HepG2 (cell line): ENCODE measurements around the gene RBM26. TPM values are rescaled to one million over a fixed set of nuclear protein-coding genes. Genes with fewer than 3 reads are reported as not detected.

Experiments used
- ATAC-seq: fragments of 200-7000 bp; cut with Tn5 transposase; 3 replicates; pipeline ENCODE4 v1.9.1; 2020; ENCODE audit warnings: mild to moderate bottlenecking, moderate library complexity
- BruUV-seq: library from RNA; stranded (reverse); fragments of 400-500 nt; replicated peaks from 2 replicates; lab custom pipeline; 2021; lab: Mats Ljungman, UMichigan
- CTCF ChIA-PET: fragments of 300-600 bp; formaldehyde crosslinking; extraction: SDS; loops from one replicate; lab custom pipeline; 2021; ENCODE audit warnings: low total read pairs, inconsistent platforms, low intra/inter-chr PET ratio; lab: Yijun Ruan, JAX
- POLR2A ChIA-PET: fragments of 350-600 bp; sonication (Branson Sonifier 250); formaldehyde crosslinking; loops from one replicate; lab custom pipeline; 2020; ENCODE audit warnings: antibody characterized with exemption, inconsistent platforms; lab: Yijun Ruan, JAX
- DNase-seq: peaks from one replicate; pipeline ENCODE4 v3.0.0-alpha.2; 2015; ENCODE audit warnings: low spot score
- FAIRE-seq: peaks from 3 replicates; lab custom pipeline; 2011; peaks lifted over from hg19 to GRCh38; lab: Jason Lieb, UNC
- H2AFZ ChIP-seq: one replicate; pipeline ENCODE4 v1.6.1; 2011; ENCODE audit warnings: low read length, inconsistent platforms
- H3K27ac ChIP-seq: fragments of 300-600 bp; 3 replicates; pipeline ENCODE4 v1.8.0; 2011; ENCODE audit warnings: mixed run types, mild to moderate bottlenecking, mixed read lengths, low read length, inconsistent platforms; ENCODE audit not compliant: insufficient read depth; ENCODE audit errors: extremely low read length
- H3K27me3 ChIP-seq, 2 experiments: fragments of 200-600 bp in 1 of 2; 2 replicates in 1 of 2; 3 replicates in 1 of 2; pipeline versions ENCODE4 v1.6.0 to v1.8.0; 2011; ENCODE audit warnings: low read length in 2 of 2, mild to moderate bottlenecking in 2 of 2, moderate library complexity in 2 of 2, inconsistent platforms in 1 of 2; ENCODE audit not compliant: insufficient read depth in 2 of 2, control insufficient read depth in 1 of 2
- H3K36me3 ChIP-seq, 2 experiments: fragments of 200-600 bp in 1 of 2; replicated peaks in 1 of 2; 2 replicates in 1 of 2; 3 replicates in 1 of 2; pipeline versions ENCODE4 v1.5.1 to v1.8.0; 2011; ENCODE audit warnings: low read length in 2 of 2, inconsistent platforms in 1 of 2; ENCODE audit not compliant: insufficient read depth in 2 of 2, control insufficient read depth in 1 of 2
- H3K4me1 ChIP-seq: 2 replicates; pipeline ENCODE4 v1.5.1; 2012; ENCODE audit warnings: low read length, inconsistent platforms; ENCODE audit not compliant: insufficient read depth
- H3K4me2 ChIP-seq: 2 replicates; pipeline ENCODE4 v1.6.0; 2011; ENCODE audit warnings: low read depth, low read length, inconsistent platforms
- H3K4me3 ChIP-seq, 3 experiments: fragments of 200-600 bp in 1 of 3; sonication (generic), shearing (Covaris generic) in 1 of 3; replicated peaks in 1 of 3; 2 replicates each; pipeline ENCODE4 v1.5.1; 2011 to 2016; ENCODE audit warnings: low read length in 3 of 3, inconsistent platforms in 2 of 3, low read depth in 2 of 3, mild to moderate bottlenecking in 2 of 3, control low read depth in 1 of 3, mixed read lengths in 1 of 3; ENCODE audit not compliant: insufficient read depth in 1 of 3
- H3K79me2 ChIP-seq: one replicate; pipeline ENCODE4 v1.6.1; 2011; ENCODE audit warnings: low read length, inconsistent platforms; ENCODE audit not compliant: insufficient read depth
- H3K9ac ChIP-seq: 2 replicates; pipeline ENCODE4 v1.6.0; 2011; ENCODE audit warnings: mild to moderate bottlenecking, low read depth, low read length, inconsistent platforms; ENCODE audit not compliant: insufficient read depth
- H3K9me3 ChIP-seq: 2 replicates; pipeline ENCODE4 v1.5.1; 2012; ENCODE audit warnings: mild to moderate bottlenecking, low read length
- H4K20me1 ChIP-seq: 2 replicates; pipeline ENCODE4 v1.6.0; 2011; ENCODE audit warnings: inconsistent platforms, mild to moderate bottlenecking, low read length, moderate library complexity; ENCODE audit not compliant: insufficient read depth
- CEBPG ChIP-seq: IDR thresholded peaks from 2 replicates; pipeline ENCODE4 v1.6.1; 2016
- IKZF4 ChIP-seq: sonication (generic); formaldehyde crosslinking; IDR thresholded peaks from 2 replicates; pipeline ENCODE4 v1.5.1; 2020; ENCODE audit warnings: borderline replicate concordance, mild to moderate bottlenecking, low read depth, missing genetic modification reagents; ENCODE audit errors: not compliant biosample characterization
- KDM4B ChIP-seq: sonication (generic); formaldehyde crosslinking; IDR thresholded peaks from 2 replicates; pipeline ENCODE4 v1.4.0; 2020; ENCODE audit warnings: missing genetic modification reagents
- POGZ ChIP-seq: sonication (generic); formaldehyde crosslinking; IDR thresholded peaks from 2 replicates; pipeline ENCODE4 v1.4.0; 2020; ENCODE audit warnings: mild to moderate bottlenecking, missing genetic modification reagents
- SP4 ChIP-seq: sonication (generic); formaldehyde crosslinking; IDR thresholded peaks from 2 replicates; pipeline ENCODE4 v1.8.1; 2023; ENCODE audit warnings: mild to moderate bottlenecking, missing genetic modification reagents
- TSC22D2 ChIP-seq: sonication (generic); formaldehyde crosslinking; IDR thresholded peaks from 2 replicates; pipeline ENCODE4 v1.5.1; 2020; ENCODE audit warnings: missing genetic modification reagents, mild to moderate bottlenecking, borderline replicate concordance
- XBP1 ChIP-seq: sonication (generic); formaldehyde crosslinking; IDR thresholded peaks from 2 replicates; pipeline ENCODE4 v1.5.0; 2020; ENCODE audit warnings: missing genetic modification reagents
- ZBTB40 ChIP-seq, 2 experiments: fragments of 450-650 bp in 1 of 2; sonication (generic) in 1 of 2; formaldehyde crosslinking in 1 of 2; IDR thresholded peaks; 2 replicates each; pipeline versions ENCODE4 v1.6.1 to v1.8.0; 2016 to 2022; ENCODE audit warnings: antibody characterized with exemption in 1 of 2, mild to moderate bottlenecking in 1 of 2, missing genetic modification reagents in 1 of 2
- ZMYM4 ChIP-seq: sonication (generic); formaldehyde crosslinking; IDR thresholded peaks from 2 replicates; pipeline ENCODE4 v1.8.1; 2023; ENCODE audit warnings: mild to moderate bottlenecking, missing genetic modification reagents
- ZNF101 ChIP-seq: sonication (generic); formaldehyde crosslinking; IDR thresholded peaks from 2 replicates; pipeline ENCODE4 v1.4.0; 2020; ENCODE audit warnings: mild to moderate bottlenecking, low read depth, missing genetic modification reagents, borderline replicate concordance
- ZNF644 ChIP-seq: IDR thresholded peaks from 2 replicates; pipeline ENCODE4 v1.6.1; 2016; ENCODE audit warnings: low read depth
- ZNF770 ChIP-seq: sonication (generic); formaldehyde crosslinking; IDR thresholded peaks from 2 replicates; pipeline ENCODE4 v1.5.0; 2020; ENCODE audit warnings: mild to moderate bottlenecking, missing genetic modification reagents
- ZNF777 ChIP-seq: sonication (generic); formaldehyde crosslinking; IDR thresholded peaks from 2 replicates; pipeline ENCODE4 v1.4.0; 2020; ENCODE audit warnings: missing genetic modification reagents
- WGBS: methylation state at CpG from one replicate; pipeline ENCODE4 v1.1.6; 2017; ENCODE audit warnings: low lambda C conversion rate; 5-methylcytosine and 5-hydroxymethylcytosine counted together
- in situ Hi-C: cut with HindIII; loops from 2 replicates; pipeline ENCODE4 v1.10.0; 2017; ENCODE audit warnings: low pct_unique_long_range_greater_than_20kb; ENCODE audit not compliant: extremely low pct_ligation_motif_present
- intact Hi-C: fragments of 100-400 bp; cut with micrococcal nuclease; formaldehyde crosslinking; loops from one replicate; pipeline ENCODE4 v1.10.0; 2022; ENCODE audit not compliant: unreplicated experiment
- polyA plus RNA-seq, 8 experiments: library from polyadenylated mRNA; depleted of rRNA in 3 of 8; stranded (reverse) in 7 of 8; unstranded in 1 of 8; fragments of >200 nt; fragmentation: Illumina TruSeq in 4 of 8; extraction: Trizol in 4 of 8; gene quantifications; 2 replicates each; pipeline versions ENCODE4 v1.2.1 to v1.2.3, GENCODE V29; 2011 to 2016; ENCODE audit warnings: low read depth in 4 of 8, missing spikeins in 1 of 8, mixed read lengths in 1 of 8; ENCODE audit not compliant: insufficient read depth in 1 of 8
- total RNA-seq, 5 experiments: library from RNA; depleted of rRNA; stranded (reverse); fragments of >200 nt; fragmentation: Illumina TruSeq; extraction: Trizol; gene quantifications; 2 replicates each; pipeline ENCODE4 v1.2.3, GENCODE V29; 2016; ENCODE audit warnings: low read depth in 1 of 5

The RBM26 gene
- total and polyA plus RNA-seq, 2 of the 13 experiments (the other 11 are each of a cell fraction or from before 2014, with no cell fraction given), result 19.4 to 34.4 TPM

GRCh38 chr13:79384022-79384610 is 21.9 kb downstream of the RBM26 start:
- intact Hi-C loops (no loop called here), in situ Hi-C loops (no loop called here)
- H3K9me3 ChIP-seq, result no peaks in the 10 kb centered on the region
- FAIRE-seq, result no peak
- BruUV-seq, result no TSS peak
- POLR2A ChIA-PET, result interaction anchor here (0.9 to 1.0 kb wide), 2 partner anchors 22 to 75 kb away, joined by 3 read pairs; partner anchors contain the start of gene RBM26
- no peak overlapping the region for H3K9ac ChIP-seq
- no peaks in the 10 kb centered on the region for H3K27me3 ChIP-seq
- DNase-seq, result peak; percentile 20
- 0 out of 5 replicates have a peak, but pooled peaks cover 0 to 1% of the 10 kb centered on the region in 2 experiments for H3K36me3 ChIP-seq
- H3K79me2 ChIP-seq, result peaks cover 98% of the 10 kb centered on the region
- ATAC-seq, result peak; percentile 62; the same call in 2 of the 3 replicates
- H2AFZ ChIP-seq, result no peak overlapping the region
- no peak overlapping the region for H3K4me2 ChIP-seq
- H4K20me1 ChIP-seq, result peaks cover 26% of the 10 kb centered on the region; the same call in 1 of the 2 replicates
- no peak overlapping the region for H3K4me3 ChIP-seq
- WGBS, result 82% methylated on average over 5 of the region's 5 CpGs
- CTCF ChIA-PET, result no interaction called here
- H3K27ac ChIP-seq, result no peak overlapping the region
- peaks cover 13% of the 10 kb centered on the region for H3K4me1 ChIP-seq
- TF ChIP-seq KDM4B (CRISPR knock-in tag) (no peak), XBP1 (CRISPR knock-in tag) (no peak), TSC22D2 (CRISPR knock-in tag) (no peak), CEBPG (CRISPR knock-in tag) (0 out of 2 replicates have a peak, but pooled peaks have one; percentile 18), ZNF770 (CRISPR knock-in tag) (peak; percentile 71; the same call in 1 of the 2 replicates), ZNF101 (CRISPR knock-in tag) (no peak), ZBTB40 (IDR thresholded peaks at IDR 0.05) (peak; percentile 71), ZBTB40 (CRISPR knock-in tag; IDR thresholded peaks at IDR 0.05) (peak; percentile 93; the same call in 1 of the 2 replicates), SP4 (CRISPR knock-in tag) (no peak), ZMYM4 (CRISPR knock-in tag) (peak; percentile 56; the same call in 1 of the 2 replicates), POGZ (CRISPR knock-in tag) (0 out of 2 replicates have a peak, but pooled peaks have one; percentile 34), IKZF4 (CRISPR knock-in tag) (no peak), ZNF777 (no peak), ZNF644 (0 out of 2 replicates have a peak, but pooled peaks have one; percentile 19)
